HUES6 (cell line): ENCODE measurements around the gene ZFPM1.

Experiments
- H3K27ac ChIP-seq: 2 replicates; pipeline ENCODE4 v1.7.0; 2013; ENCODE audit warnings: low read depth, mild to moderate bottlenecking, low read length, inconsistent platforms
- H3K27me3 ChIP-seq: 2 replicates; pipeline ENCODE4 v1.6.1; 2013; ENCODE audit warnings: low read length; ENCODE audit not compliant: control insufficient read depth, insufficient read depth
- H3K36me3 ChIP-seq: 2 replicates; pipeline ENCODE4 v1.6.1; 2013; ENCODE audit warnings: low read length; ENCODE audit not compliant: control insufficient read depth, insufficient read depth
- H3K4me1 ChIP-seq: 2 replicates; pipeline ENCODE4 v1.6.1; 2013; ENCODE audit warnings: low read length; ENCODE audit not compliant: control insufficient read depth, insufficient read depth
- H3K4me3 ChIP-seq: 2 replicates; pipeline ENCODE4 v1.5.1; 2013; ENCODE audit warnings: low read depth, low read length
- H3K9ac ChIP-seq: one replicate; pipeline ENCODE4 v1.6.1; 2013; ENCODE audit warnings: mild to moderate bottlenecking, low read length
- H3K9me3 ChIP-seq: 2 replicates; pipeline ENCODE4 v1.6.1; 2013; ENCODE audit warnings: low read depth, low read length; ENCODE audit not compliant: control insufficient read depth, insufficient read depth

ZFPM1 gene

GRCh38 chr16:88553739-88554138, 100.7 kb downstream of the ZFPM1 start:
- Histone ChIP-seq H3K4me3 (no peak overlapping the region), H3K9ac (no peak overlapping the region), H3K9me3 (no peaks in the 10 kb centered on the region), H3K4me1 (no peaks in the 10 kb centered on the region), H3K27me3 (peaks cover 9% of the 10 kb centered on the region; the same call in 1 of the 2 replicates), H3K27ac (no peak overlapping the region), H3K36me3 (no peaks in the 10 kb centered on the region)

- H3K27me3 ChIP-seq: peaks cover 2% of the 10 kb centered on the region; the same call in 1 of the 2 replicates
- no peak overlapping the region for H3K4me3 ChIP-seq
- no peaks in the 10 kb centered on the region for H3K9me3 ChIP-seq
- no peaks in the 10 kb centered on the region for H3K36me3 ChIP-seq
- H3K9ac ChIP-seq: no peak overlapping the region
- H3K4me1 ChIP-seq: no peaks in the 10 kb centered on the region
- H3K27ac ChIP-seq: no peak overlapping the region
Observed at GRCh38 chr16:88554711-88555264, 101.7 kb downstream of the ZFPM1 start.

GRCh38 chr16:88556294-88556988, 103.4 kb downstream of the ZFPM1 start:
- Histone ChIP-seq H3K4me3 (no peak overlapping the region), H3K27ac (no peak overlapping the region), H3K36me3 (no peaks in the 10 kb centered on the region), H3K9me3 (no peaks in the 10 kb centered on the region), H3K4me1 (no peaks in the 10 kb centered on the region), H3K27me3 (peaks cover 2% of the 10 kb centered on the region; the same call in 1 of the 2 replicates), H3K9ac (no peak overlapping the region)

GRCh38 chr16:88558457-88559442, 105.7 kb downstream of the ZFPM1 start:
- Histone ChIP-seq H3K27me3 (peaks cover 2% of the 10 kb centered on the region; the same call in 1 of the 2 replicates), H3K9ac (no peak overlapping the region), H3K9me3 (no peaks in the 10 kb centered on the region), H3K36me3 (no peaks in the 10 kb centered on the region), H3K4me3 (no peak overlapping the region), H3K4me1 (no peaks in the 10 kb centered on the region), H3K27ac (no peak overlapping the region)

GRCh38 chr16:88560714-88561484, 107.8 kb downstream of the ZFPM1 start:
- H3K4me1 ChIP-seq: no peaks in the 10 kb centered on the region
- peaks cover 2% of the 10 kb centered on the region; the same call in 1 of the 2 replicates for H3K27me3 ChIP-seq
- no peaks in the 10 kb centered on the region for H3K9me3 ChIP-seq
- H3K4me3 ChIP-seq: no peak overlapping the region
- no peaks in the 10 kb centered on the region for H3K36me3 ChIP-seq
- H3K27ac ChIP-seq: no peak overlapping the region
- no peak overlapping the region for H3K9ac ChIP-seq

- Histone ChIP-seq H3K27me3 (peaks cover 2% of the 10 kb centered on the region; the same call in 1 of the 2 replicates), H3K4me1 (no peaks in the 10 kb centered on the region), H3K9ac (no peak overlapping the region), H3K27ac (no peak overlapping the region), H3K9me3 (no peaks in the 10 kb centered on the region), H3K36me3 (no peaks in the 10 kb centered on the region), H3K4me3 (no peak overlapping the region)
Observed at GRCh38 chr16:88561485-88562359, 108.6 kb downstream of the ZFPM1 start.

GRCh38 chr16:88566158-88566557, 113.1 kb downstream of the ZFPM1 start:
- Histone ChIP-seq H3K4me3 (no peak overlapping the region), H3K36me3 (no peaks in the 10 kb centered on the region), H3K27me3 (no peaks in the 10 kb centered on the region), H3K4me1 (0 out of 2 replicates have a peak, but pooled peaks cover 3% of the 10 kb centered on the region), H3K9me3 (no peaks in the 10 kb centered on the region), H3K9ac (no peak overlapping the region), H3K27ac (no peak overlapping the region)

- H3K4me3 ChIP-seq: peak overlapping the region; percentile 78
Observed at GRCh38 chr16:88568710-88569613, 115.9 kb downstream of the ZFPM1 start.

GRCh38 chr16:88569614-88569984, 116.5 kb downstream of the ZFPM1 start:
- H3K9me3 ChIP-seq: no peaks in the 10 kb centered on the region
- H3K4me3 ChIP-seq: peak overlapping the region; percentile 78
- H3K9ac ChIP-seq: peak overlapping the region; percentile 84
- H3K36me3 ChIP-seq: peaks cover 16% of the 10 kb centered on the region
- H3K4me1 ChIP-seq: peaks cover 8% of the 10 kb centered on the region; the same call in 1 of the 2 replicates
- peak overlapping the region; percentile 64; the same call in 1 of the 2 replicates for H3K27ac ChIP-seq
- no peaks in the 10 kb centered on the region for H3K27me3 ChIP-seq

More at GRCh38 chr16:88568710-88569613, 115.9 kb downstream of the ZFPM1 start:
- peaks cover 8% of the 10 kb centered on the region; the same call in 1 of the 2 replicates for H3K4me1 ChIP-seq
- peaks cover 12% of the 10 kb centered on the region for H3K36me3 ChIP-seq
- no peak overlapping the region for H3K27ac ChIP-seq
- H3K9ac ChIP-seq: peak overlapping the region; percentile 84
- no peaks in the 10 kb centered on the region for H3K27me3 ChIP-seq
- H3K9me3 ChIP-seq: no peaks in the 10 kb centered on the region
